Measurements from ENCODE around the gene CCDC185.

CCDC185 gene

GRCh38 chr1:223430236-223430635 is 37.0 kb downstream of the CCDC185 start:
- DNase-seq (ENCODE audit: low spot score), result no peak

GRCh38 chr1:223437151-223437550 is 43.9 kb downstream of the CCDC185 start:
- no peak for DNase-seq (ENCODE audit: low spot score)

GRCh38 chr1:223443397-223443796 is 50.2 kb downstream of the CCDC185 start:
- DNase-seq (ENCODE audit: low spot score), result no peak

GRCh38 chr1:223444411-223444810 is 51.2 kb downstream of the CCDC185 start:
- DNase-seq (ENCODE audit: low spot score), result no peak

Measured in HuH-7 (cell line).